GM19043 (cell line): Measurements from ENCODE around the gene PDE9A.
"Not testable (repeated sequence)": the region's sequence is repeated elsewhere in the genome, so short reads cannot be mapped to it uniquely, and the experiment has no call there.

Experiments used
- ATAC-seq: cut with Tn5 transposase; IDR thresholded peaks from one replicate; pipeline ENCODE4 v1.9.1; 2021; ENCODE audit warnings: low read depth; ENCODE audit not compliant: unreplicated experiment

Gene PDE9A

DNA sequence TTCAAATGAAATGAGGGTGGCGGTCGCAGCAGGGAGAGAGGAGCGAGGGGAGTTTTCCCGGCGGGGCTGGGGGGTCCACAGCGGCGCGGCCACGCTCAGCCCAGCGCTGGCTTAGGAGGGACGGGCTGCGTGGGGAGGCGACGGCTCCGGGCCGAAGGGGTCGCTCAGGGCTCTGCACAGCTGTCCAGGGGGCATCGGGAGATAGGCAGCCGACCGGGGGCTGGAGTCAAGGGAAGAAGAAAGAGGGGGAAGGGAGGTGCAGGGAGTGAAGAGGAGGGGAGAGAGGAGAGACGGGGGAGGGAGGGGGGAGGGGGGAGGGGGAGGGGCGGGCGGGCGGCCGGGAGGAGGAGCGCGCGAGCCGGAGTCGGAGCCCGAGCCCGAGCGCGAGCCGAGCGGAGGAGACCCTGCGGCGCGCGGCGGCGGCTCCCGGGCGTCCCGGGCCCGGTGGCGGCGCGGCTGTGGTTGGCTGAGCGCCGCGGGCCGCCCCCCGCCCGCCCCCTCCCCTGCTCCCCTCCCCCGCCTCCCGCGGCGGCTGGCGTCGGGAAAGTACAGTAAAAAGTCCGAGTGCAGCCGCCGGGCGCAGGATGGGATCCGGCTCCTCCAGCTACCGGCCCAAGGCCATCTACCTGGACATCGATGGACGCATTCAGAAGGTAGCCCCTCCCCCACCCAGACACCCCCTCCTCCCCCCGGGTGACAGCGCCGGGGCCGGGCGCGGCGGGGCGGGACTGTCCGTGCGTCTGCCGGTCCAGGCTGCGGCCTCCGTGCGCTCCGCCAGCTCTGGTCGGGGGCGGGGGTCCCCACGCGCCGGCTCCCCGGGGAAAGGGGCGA, at the start of gene PDE9A:
Gene PDE9A (plus strand): TSS at position 391 of the 831 bp plus-strand sequence. CDS start 194 bp downstream, at position 585.
- ATAC-seq = no peak

DNA sequence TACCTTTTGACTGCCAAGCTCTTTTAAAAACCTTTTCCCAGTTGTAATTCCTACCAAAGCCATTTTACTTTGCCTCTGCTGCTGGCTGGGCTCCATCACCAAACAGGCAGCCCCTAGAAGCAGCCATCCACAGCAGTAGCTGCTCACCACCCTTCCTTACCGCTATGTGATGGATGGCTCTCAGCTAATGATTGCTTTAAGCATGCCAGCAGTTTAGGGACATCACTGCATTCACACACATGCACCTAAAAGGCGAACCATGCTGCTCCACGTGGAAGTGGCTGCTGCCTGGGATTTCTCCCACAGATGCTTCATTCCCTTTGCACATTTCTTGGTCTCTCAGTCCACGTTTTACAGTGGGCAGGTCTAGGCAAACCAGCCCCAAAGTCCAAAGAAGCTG, 46.3 kb upstream of the PDE9A start:
- ATAC-seq = no peak

DNA sequence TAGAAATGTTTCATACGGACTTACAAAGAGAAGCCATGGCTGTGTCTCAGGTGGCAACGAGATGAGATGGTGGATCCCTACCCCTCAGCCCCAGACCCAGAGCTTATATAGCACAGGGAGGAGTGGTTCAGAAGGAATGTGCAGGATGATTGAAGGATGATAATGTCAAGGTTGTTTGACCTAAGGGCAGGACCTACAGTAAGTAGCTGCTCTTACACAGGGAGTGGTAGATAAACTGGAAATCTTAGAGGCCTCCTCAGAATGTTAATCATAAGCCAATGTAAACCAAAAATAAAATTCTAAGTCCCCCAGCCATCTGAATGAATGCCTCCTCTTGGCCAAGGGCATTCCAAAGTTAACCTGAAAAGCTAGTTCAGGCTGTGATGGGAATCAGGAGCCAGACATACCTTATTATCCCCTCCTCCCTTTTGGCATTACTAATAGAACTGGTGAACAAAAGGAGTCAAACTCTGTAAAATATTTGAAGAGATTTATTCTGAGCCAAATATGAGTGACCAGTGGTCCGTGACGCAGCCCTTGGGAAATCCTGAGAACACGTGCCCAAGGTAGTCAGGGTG, 45.8 kb upstream of the PDE9A start:
- no peak for ATAC-seq

DNA sequence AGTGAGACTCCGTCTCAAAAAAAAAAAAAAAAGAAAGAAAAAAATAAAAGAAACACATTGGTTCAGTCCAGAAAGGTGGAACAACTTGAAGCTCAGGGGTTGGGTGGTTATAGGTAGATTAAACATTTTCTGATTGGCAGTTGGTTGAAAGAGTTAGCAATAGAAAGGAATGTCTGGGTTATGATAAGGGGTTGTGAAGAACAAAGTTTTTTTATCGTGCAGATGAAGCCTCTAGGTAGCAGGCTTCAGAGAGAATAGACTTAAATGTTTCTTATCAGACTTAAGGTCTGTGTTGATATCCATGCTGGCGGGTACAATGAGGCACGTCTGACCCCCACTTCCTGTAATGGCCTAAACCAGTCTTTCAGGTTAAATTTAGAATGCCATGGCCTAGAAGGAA, 45.0 kb upstream of the PDE9A start:
- ATAC-seq = no peak

DNA sequence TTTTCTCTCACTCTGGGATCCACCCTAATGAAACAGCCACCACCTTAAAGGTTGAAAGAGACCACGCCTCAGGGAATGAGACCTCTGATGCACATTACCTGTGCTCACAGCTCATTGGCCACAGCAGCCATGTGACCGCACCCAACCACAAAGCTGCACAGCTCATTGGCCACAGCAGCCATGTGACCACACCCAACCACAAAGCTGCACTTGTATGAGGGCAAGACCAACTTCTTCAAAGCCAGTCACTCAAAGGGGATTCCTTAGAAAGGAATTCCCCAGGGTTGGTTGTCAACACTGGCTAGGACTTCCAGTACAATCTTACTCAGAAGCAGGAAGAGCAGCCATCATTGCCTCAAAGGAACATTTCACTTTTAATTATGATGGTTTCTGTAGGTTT, 43.6 kb upstream of the PDE9A start:
- no peak for ATAC-seq

DNA sequence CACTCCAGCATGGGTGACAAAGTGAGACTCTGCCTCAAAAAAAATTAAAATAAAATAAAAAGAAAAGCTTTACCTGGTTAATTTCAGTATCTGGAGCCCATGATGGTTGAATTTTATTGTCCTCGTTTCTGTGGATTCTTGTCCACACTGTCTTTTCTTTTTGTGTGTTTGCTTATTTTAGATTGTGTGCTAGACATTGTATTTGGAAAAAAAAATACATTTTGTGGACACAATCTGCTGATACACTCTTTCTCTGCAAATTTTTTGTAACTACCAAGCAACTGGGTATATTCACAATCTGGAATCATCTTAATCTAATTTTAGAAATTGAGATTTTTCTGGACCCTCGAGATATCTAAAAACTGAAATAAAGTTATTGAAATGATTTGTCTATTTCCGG, 41.6 kb upstream of the PDE9A start:
- no peak for ATAC-seq

DNA sequence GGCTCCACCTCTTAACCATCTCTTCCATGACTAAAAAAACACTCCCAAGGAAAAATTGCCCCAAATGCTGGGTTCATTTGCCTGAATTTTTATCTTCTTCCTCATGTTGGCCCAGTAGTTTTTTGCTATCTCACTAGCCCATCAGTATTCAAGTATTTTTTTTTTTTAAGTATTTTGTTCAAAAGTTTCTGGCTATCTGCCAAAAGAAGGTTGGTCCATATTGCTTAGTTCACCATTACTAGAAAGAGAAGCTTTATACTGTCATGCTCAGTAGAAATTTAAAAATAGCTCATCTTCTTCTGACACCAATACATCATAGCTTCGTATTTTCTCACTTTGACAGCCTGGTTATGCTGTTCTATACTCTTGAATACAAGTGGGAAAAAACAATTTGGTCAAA, 41.0 kb upstream of the PDE9A start:
- ATAC-seq = no peak

DNA sequence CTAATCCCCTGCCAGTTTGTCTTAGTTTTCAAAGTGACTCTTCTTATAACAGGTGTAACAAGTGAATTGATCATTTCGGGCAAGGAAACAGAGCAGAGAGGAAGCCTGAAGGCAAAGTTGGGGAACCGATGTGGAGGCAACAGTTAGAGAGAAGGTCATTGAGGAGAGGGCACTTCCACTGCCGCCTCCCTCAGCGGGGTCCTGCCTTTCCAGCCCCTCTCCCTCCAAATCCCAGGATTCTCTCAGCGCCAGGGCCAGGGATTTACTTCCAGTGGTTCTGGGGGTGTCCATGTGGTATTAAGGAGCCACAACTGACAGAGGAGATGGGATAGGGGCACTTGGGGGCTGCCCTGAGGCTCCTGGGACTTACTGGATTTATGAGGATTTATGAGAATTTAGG, 39.7 kb upstream of the PDE9A start:
- no peak for ATAC-seq

DNA sequence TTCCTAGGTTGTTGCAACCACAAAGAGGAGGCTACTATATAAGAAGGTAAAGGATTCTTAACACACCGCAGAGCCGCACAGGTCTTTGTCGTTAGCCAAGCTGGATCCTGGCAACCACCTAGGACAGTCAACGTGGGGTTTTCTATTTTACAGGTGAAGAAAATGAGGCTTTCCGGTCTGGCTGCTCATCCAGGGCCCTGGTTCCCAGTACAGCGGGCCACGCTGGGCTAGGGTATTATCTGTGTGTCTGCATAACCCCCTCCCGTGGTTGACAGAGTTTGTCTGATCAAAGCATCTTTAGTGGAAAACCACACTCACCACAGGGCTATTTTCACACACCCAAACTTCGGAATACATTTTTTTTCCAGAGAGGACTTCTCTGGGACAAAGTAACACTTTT, 39.0 kb upstream of the PDE9A start:
- ATAC-seq = no peak

DNA sequence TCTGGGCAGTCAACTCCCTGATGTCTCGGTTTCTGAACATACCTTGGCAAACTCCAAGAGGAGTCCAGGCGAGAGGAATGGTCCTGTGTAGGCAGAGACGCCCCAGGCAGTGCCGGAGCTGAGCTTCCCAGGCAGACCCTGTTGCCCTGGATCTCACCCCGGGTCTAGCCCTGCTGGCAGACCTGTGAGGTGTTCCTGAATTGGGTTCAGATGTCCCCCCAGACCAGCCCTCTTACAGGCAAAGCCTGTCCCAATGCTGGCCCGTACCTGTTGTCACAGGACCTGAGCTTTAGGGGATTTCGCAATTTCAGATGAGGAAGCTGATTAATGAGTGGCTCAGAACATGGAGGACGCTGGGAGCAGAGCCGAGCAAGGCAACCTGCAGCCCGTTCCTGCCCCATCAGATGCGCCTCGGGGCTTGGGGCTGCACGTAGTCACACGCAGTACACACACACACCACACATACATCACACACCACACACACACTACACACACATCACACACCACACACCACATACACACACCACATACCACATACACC, 38.5 kb upstream of the PDE9A start:
- ATAC-seq = no peak

DNA sequence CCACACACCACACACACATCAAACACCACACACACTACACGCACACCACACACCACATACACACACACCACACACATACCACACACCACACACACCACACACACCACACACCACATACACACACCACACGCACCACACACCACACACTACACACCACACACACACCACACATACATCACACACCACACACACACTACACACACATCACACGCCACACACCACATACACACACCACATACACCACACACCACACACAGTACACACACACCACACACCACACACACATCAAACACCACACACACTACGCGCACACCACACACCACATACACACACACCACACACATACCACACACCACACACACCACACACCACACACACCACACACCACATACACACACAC, 38.0 kb upstream of the PDE9A start:
- not testable (repeated sequence) for ATAC-seq

DNA sequence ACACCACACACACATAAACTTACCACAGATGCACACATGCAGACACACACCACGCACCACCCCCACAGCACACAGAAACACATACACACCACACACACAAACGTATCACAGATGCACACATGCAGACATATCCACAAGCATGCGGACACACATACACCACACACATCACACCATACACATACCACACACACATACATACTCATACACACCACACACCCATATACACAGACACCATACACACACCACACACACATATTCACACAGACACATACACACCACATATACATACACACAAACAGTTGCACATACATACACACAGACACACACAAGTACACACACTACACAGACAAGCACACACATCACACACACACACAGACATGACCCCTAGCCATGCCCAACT, 37.5 kb upstream of the PDE9A start:
- no peak for ATAC-seq

DNA sequence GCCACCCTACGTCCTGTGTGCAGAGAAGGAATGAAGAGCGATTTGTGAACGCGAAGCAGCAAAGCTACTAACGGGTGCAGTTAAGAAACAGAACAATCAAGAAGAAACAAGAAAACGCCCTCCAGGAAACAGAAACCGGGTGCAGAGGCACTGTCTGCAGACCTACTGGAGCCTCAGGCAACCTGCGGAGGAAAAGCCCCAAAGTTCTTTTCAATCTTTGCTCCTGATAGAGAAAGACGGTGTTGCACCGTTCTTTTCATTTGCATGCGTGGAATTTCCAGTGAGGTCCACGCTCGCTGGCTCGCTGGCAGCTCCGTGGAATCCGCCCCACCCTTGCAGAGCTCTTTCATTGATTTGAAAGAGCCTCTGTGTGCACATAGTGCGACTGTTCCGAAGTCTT, 37.0 kb upstream of the PDE9A start:
- ATAC-seq = no peak

DNA sequence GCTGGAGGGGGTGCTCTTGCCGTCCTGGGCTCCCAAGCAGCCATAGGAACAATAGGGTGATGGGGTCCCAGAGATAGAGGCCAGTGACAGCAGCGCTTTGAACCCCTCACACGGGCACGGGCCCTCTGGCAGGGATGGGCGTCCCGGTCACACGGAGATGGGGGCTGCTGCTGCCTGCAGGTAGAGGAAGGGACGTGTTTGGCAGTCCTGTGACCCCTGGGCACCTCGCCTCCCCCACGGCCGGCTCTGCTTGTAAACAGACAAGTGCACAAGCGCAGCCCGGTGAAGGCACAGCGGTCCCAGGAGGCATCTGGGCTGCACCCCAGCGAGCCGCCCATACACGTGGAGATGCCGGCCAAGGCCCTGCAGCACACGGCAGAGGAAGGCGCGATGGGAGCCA, 36.5 kb upstream of the PDE9A start:
- ATAC-seq = no peak

DNA sequence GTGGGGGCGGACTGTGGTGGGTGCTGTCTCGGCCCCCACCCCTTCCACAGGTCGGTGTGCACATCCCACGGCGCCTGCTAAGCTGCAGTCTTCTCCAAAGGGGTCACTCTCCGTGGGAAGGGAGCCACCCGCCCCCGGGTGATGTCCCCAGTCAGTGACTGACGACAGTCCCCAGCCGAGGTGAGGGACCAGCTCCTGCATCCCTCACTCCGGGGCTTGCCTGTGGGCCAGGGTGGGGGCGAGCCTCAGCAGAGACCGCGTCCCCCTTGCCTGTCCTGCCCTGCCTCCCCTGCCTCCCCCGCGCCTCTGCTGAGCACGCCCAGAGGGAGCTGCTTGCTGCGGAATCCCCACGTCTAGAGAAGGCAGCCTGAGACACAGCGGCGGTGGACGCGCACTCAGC, 35.9 kb upstream of the PDE9A start:
- no peak for ATAC-seq

DNA sequence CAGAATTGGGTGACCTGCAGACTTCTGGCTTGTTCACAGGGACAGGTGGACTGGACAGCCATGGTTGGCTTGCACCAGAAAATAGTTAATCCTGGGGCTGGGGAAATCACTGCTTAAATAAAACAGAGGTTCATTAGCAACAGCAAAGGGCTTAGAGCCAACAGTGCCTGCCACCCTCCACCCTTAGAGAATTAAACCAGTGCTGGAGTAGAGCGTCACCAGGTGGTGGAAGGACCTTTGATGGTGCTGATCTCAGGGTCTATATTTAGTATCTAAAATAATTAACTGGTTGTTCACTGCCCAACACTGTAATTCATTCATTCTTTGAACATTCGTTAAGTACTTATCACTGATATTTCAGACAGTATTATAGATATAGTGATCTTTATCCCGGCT, 34.7 kb upstream of the PDE9A start:
- ATAC-seq = no peak

DNA sequence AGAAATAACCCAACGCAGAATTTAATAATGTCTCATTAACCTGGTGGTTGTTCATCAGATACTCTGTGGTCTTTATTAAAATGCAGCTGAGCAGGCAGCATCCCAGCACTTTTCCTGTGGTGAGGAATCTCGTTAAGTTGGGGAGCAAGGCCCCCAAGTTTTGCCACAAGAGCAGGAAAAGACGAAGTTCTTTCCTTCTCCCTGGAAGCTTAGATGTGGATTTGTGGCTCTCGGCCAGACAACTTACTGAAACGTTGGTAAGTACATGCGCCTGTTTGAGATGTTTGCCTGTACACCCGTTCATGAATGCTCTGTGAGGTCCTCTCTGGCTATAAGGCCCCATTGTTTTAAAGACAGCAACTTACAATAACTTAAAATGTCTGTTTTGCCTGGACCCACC, 34.3 kb upstream of the PDE9A start:
- no peak for ATAC-seq

DNA sequence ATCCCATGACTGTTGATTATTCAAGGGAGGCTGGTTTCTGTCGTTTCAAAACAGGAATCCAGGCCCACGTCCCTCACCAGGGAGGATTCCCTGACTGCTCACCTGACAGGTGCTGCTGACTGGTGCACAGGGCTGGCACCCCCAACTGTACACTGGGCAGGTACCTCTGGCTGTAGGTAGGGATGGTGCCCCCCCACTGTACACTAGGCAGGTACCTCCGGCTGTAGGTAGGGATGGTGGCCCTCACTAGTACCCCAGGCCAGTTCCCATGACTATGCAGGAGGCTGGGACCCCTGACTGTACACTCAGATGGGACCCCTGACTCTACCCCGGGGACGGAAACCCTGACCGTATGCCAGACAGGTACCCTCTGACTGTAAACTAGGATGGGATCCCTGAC, 33.6 kb upstream of the PDE9A start:
- no peak for ATAC-seq

DNA sequence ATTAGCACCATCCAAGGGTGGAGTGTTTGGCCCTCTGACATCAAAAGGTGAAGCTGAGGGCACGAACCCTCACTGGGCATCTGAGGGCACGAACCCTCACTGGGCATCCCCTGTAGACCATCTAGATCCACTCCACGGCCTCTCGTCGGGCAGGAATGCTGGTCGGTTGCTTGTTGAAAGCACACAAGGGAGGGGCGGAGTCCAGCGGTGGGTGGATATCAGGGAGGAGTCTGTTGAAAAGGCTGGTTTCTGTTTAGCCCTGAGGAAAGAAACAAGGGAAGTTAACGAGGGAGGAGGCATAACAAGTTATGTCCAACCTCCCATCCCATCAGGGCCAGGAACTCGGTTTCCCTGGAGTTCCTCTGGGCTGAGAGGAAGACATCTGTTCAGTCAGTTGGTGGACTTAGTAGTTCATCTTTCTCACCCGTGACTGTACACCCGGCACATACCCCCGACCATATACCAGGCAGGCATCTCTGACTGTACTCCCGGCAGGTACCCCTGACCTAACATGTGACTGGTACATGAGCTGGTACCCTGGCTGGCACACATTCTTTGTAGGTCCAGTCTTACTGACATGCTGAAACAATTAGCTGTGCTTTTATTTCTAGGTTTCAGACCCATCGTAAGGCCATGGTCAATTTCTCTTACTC, 32.1 kb upstream of the PDE9A start:
- no peak for ATAC-seq

DNA sequence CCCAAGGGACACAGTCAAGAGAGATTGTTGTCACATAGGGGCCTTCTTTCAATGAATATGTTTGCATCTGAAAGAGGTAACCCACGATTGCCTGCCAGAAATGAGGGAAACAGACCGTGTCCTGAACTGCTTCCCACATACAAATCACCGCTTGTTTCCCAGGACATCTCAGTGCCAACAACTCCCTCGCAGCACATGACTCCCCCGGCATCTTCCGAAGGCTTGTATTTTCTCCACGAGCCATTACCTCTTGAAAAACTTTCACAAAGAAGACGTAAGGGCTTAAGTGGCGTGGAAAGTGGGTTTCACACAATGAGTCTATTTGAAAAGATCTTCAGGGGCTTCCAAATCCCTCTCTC, 31.6 kb upstream of the PDE9A start:
- ATAC-seq = no peak

DNA sequence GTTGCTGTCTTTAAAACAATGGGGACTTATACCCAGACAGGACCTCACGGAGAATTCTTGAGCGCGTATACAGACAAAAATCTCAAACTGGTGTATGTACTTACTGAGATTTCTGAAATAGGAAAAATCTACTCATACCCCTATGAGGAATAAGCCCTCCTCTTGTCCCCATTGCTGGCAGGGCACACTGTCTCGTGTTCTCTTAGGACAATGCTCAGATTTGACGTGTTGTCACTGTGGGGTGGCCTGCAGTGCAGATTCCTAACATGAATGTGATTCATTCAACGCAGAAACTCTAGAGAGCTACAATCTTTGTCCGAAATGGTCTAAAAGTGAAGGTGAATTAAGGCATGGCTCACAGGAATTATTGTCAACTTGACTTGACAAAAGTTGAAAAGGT, 31.1 kb upstream of the PDE9A start:
- no peak for ATAC-seq

DNA sequence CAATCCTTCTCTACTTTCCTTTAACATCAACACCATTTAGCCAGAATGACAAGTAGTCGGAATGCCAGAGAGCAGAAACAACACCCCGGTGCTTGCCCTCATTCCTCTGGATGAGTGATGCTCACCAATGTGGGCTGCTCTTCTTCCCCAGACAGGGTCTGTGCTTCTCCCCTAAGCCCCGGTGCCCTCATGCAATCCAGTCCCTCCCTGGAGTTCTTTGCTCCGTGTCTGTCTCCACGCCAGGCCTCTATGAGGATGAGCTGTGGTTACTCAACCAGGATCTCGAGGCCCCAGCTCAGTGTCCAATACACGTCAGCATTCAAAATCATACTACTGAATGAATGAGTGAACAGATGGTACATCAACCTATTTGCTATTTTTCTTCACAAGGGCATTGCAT, 29.7 kb upstream of the PDE9A start:
- no peak for ATAC-seq
